Right atrium auricular region (tissue), 2 donors: Measurements from ENCODE around the gene CCDC136. TPM values are rescaled to one million over a fixed set of nuclear protein-coding genes. Genes with fewer than 3 reads are reported as not detected.
A peak's percentile ranks its signal among the peaks of the same experiment; 100 is the strongest.

Experiments used
- DNase-seq: peaks from one replicate; pipeline ENCODE4 v3.0.0-alpha.2; 2019; ENCODE audit warnings: low spot score
- H3K27ac ChIP-seq, 2 donors: fragments of 200-600 bp; sonication (generic); 1 replicate in 1 of 2; 2 replicates in 1 of 2; pipeline ENCODE4 v1.5.1; 2016 to 2019
- H3K27me3 ChIP-seq, 2 donors: fragments of 200-600 bp; sonication (generic); one replicate each; pipeline versions ENCODE4 v1.5.1 to v1.6.0; 2017 to 2019
- H3K36me3 ChIP-seq: fragments of 200-600 bp; sonication (generic); one replicate; pipeline ENCODE4 v1.5.1; 2016
- H3K4me1 ChIP-seq, 2 donors: fragments of 200-600 bp; sonication (generic); one replicate each; pipeline versions ENCODE4 v1.5.1 to v1.6.0; 2017 to 2019
- H3K4me3 ChIP-seq, 2 donors: fragments of 200-600 bp; sonication (generic); 1 replicate in 1 of 2; 2 replicates in 1 of 2; pipeline ENCODE4 v1.5.1; 2017 to 2019; ENCODE audit warnings: mild to moderate bottlenecking in 1 of 2, moderate library complexity in 1 of 2
- H3K9me3 ChIP-seq, 2 donors: fragments of 200-600 bp; sonication (generic); one replicate each; pipeline ENCODE4 v1.5.1; 2019
- CTCF ChIP-seq, 2 donors: fragments of 200-600 bp; sonication (generic); IDR thresholded peaks; one replicate each; pipeline ENCODE4 v1.5.1; 2019; ENCODE audit warnings: antibody characterized with exemption in 2 of 2
- total RNA-seq, 2 donors: library from RNA; depleted of rRNA; stranded (reverse); fragments of >200 nt; gene quantifications; one replicate each; pipeline ENCODE4 v1.1.0, GENCODE V29; 2016

CCDC136 gene
- total RNA-seq, 2 donors from 2014 or later, result 2.6 to 8.5 TPM

GRCh38 chr7:128815289-128815942 is 23.6 kb downstream of the CCDC136 start:
- TF ChIP-seq CTCF (IDR thresholded peaks at IDR 0.05), result no peak
- H3K27ac ChIP-seq, result no peak overlapping the region
- no peaks in the 10 kb centered on the region for H3K36me3 ChIP-seq
- no peaks in the 10 kb centered on the region for H3K9me3 ChIP-seq
- peaks cover 0 to 8% of the 10 kb centered on the region in 2 donors for H3K4me1 ChIP-seq
- no peak for DNase-seq
- no peaks in the 10 kb centered on the region for H3K27me3 ChIP-seq
- no peak overlapping the region for H3K4me3 ChIP-seq

DNA sequence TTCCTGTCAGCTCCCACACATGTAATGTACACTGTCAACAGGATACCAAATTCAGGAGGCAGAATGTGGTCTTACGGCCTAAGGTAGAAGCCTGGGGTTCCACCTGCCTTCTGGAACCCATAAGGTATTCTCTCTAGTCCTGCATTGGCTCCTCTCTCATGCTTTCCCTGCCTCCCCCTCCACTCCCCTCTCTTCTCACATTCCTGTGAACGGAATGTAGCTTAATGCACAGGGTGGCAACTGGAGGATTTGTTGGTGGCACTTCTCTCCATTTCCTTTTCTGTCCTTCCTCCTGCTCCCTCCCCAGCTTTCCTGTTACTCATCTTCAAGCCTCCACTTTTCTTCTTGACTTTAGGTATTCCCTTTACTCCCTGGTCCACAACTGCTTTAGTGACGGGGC is 26.9 kb downstream of the CCDC136 start:
- Histone ChIP-seq H3K36me3 (no peaks in the 10 kb centered on the region), H3K27ac (no peak overlapping the region), H3K4me3 (no peak overlapping the region), H3K27me3 (no peaks in the 10 kb centered on the region), H3K9me3 (no peaks in the 10 kb centered on the region), H3K4me1 (no peaks in the 10 kb centered on the region)
- DNase-seq, result no peak
- TF ChIP-seq CTCF (IDR thresholded peaks at IDR 0.05), result no peak

GRCh38 chr7:128821724-128822123 is 30.0 kb downstream of the CCDC136 start:
- no peak for DNase-seq
- no peak overlapping the region for H3K27ac ChIP-seq
- H3K27me3 ChIP-seq, result no peaks in the 10 kb centered on the region
- H3K4me3 ChIP-seq, result no peak overlapping the region
- no peaks in the 10 kb centered on the region for H3K4me1 ChIP-seq
- H3K36me3 ChIP-seq, result no peaks in the 10 kb centered on the region
- no peak for TF ChIP-seq CTCF (IDR thresholded peaks at IDR 0.05)
- no peaks in the 10 kb centered on the region for H3K9me3 ChIP-seq

DNA sequence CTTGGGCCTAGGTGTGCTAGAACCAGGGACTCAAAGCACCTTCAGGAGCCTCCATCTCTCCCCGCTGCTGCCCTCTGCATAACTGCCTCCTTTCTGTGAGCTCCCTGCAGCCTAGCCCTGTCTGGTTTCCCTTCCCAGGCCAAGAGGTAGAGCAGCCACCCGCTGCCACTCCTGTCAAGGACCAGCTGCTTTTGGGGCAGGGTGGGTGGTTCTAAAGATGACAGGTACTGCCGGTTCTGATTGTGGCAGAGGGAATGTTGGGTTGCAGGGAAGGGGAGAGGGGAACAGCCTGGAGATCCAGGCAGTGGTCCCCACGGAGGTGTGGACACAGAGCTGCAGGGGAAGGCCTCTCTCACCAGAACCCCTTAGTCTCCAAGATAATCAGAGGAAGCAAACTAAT is 34.7 kb downstream of the CCDC136 start:
- Histone ChIP-seq H3K9me3 (no peaks in the 10 kb centered on the region), H3K4me1 (peaks cover 0 to 38% of the 10 kb centered on the region in 2 donors), H3K27ac (peak overlapping the region; percentile 93 to 99), H3K27me3 (no peaks in the 10 kb centered on the region), H3K36me3 (no peaks in the 10 kb centered on the region), H3K4me3 (no peak overlapping the region)
- DNase-seq, result no peak
- TF ChIP-seq CTCF (IDR thresholded peaks at IDR 0.05), result no peak

GRCh38 chr7:128826916-128827247 is 35.1 kb downstream of the CCDC136 start:
- H3K9me3 ChIP-seq, result no peaks in the 10 kb centered on the region
- H3K27me3 ChIP-seq, result no peaks in the 10 kb centered on the region
- H3K4me3 ChIP-seq, result no peak overlapping the region
- H3K27ac ChIP-seq, result peak overlapping the region; percentile 93 to 99
- no peaks in the 10 kb centered on the region for H3K36me3 ChIP-seq
- peaks cover 0 to 42% of the 10 kb centered on the region in 2 donors for H3K4me1 ChIP-seq
- TF ChIP-seq CTCF (IDR thresholded peaks at IDR 0.05), result no peak
- no peak for DNase-seq
